ENCODE data around the gene TANGO6. TPM values are rescaled to one million over a fixed set of nuclear protein-coding genes. Genes with fewer than 3 reads are reported as not detected.

Gene TANGO6
- total RNA-seq, 3 donors from 2014 or later = 7.4 to 19.7 (median 8.2) TPM

DNA sequence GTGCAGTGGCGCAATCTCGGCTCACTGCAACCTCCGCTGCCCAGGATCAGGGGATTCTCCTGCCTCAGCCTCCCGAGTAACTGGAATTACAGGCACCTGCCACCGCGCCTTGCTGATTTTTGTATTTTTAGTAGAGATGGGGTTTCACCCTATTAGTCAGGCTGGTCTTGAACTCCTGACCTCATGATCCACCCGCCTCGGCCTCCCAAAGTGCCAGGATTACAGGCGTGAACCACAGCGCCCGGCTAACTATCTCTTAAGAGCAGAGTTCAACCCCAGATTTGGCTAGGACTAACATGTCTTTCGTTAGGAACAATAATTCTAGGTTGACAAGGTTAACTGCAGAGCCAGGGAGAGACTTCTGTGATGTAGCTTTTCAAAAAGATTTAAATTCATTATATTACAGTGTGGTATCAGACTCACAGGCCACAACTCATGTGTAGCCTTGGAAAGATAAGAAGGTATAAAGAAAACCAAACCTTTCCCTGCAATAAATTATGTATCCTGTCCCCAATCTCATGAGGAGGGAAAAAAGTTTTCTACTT lies 284.7 kb downstream of the TANGO6 start:
- peak in 1 of 3 donors; percentile 13 for DNase-seq
- no peaks in the 10 kb centered on the region for H3K36me3 ChIP-seq (ENCODE audit: low read depth)
- TF ChIP-seq, protein P1, sequence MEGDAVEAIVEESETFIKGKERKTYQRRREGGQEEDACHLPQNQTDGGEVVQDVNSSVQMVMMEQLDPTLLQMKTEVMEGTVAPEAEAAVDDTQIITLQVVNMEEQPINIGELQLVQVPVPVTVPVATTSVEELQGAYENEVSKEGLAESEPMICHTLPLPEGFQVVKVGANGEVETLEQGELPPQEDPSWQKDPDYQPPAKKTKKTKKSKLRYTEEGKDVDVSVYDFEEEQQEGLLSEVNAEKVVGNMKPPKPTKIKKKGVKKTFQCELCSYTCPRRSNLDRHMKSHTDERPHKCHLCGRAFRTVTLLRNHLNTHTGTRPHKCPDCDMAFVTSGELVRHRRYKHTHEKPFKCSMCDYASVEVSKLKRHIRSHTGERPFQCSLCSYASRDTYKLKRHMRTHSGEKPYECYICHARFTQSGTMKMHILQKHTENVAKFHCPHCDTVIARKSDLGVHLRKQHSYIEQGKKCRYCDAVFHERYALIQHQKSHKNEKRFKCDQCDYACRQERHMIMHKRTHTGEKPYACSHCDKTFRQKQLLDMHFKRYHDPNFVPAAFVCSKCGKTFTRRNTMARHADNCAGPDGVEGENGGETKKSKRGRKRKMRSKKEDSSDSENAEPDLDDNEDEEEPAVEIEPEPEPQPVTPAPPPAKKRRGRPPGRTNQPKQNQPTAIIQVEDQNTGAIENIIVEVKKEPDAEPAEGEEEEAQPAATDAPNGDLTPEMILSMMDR (IDR thresholded peaks at IDR 0.05) = no peak
- H3K4me1 ChIP-seq (ENCODE audit: low read depth) = peaks cover under 1% of the 10 kb centered on the region
- no peaks in the 10 kb centered on the region for H3K9me3 ChIP-seq
- ATAC-seq = no peak
- no peak overlapping the region for H3K4me3 ChIP-seq
- intact Hi-C loops (cut with DNase I, micrococcal nuclease) = loop anchor here in 1 of 2 donors (10.0 kb wide), 1 partner anchor 603 kb away; no protein-coding TSS in a partner anchor

GRCh38 chr16:69130461-69130860 lies 287.1 kb downstream of the TANGO6 start:
- Histone ChIP-seq H3K4me3 (no peak overlapping the region), H3K4me1 (ENCODE audit: low read depth) (peaks cover 15% of the 10 kb centered on the region), H3K36me3 (ENCODE audit: low read depth) (no peaks in the 10 kb centered on the region), H3K9me3 (no peaks in the 10 kb centered on the region)
- no peak for DNase-seq
- TF ChIP-seq, protein P1 (IDR thresholded peaks at IDR 0.05) = no peak
- intact Hi-C loops (cut with DNase I, micrococcal nuclease) = no loop called here
- ATAC-seq = no peak

DNA sequence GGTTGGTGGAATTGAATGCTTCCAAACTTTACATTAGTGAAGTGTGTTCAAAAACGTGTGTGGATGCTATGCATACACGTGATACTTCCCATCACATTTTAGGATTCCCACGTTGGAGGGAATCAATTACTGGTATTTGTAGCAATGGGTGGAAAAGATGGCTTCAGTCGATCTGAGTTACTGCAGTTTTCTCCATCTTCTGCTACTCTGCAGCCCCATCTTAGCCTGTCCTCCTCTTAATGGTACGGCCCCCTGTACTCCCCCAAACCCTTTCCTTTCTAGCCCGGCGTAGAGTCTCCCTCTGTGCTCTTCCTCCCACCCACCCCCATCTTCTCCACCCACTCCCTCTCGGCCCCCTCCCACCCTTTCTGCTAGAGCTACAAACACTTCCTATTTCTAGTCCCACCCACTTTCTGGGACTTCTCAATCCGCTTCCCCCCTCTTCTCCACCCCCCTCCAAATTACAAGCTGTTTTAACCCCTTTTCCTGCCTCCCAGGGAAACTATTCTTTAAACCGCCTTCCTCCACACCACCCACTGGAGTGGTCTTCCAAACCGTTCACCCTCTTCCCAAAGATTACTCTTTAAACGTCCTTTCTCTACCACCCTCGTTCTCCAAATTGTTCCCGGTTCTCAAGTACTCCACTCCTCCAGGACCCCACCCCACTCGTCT lies 288.0 kb downstream of the TANGO6 start:
- Histone ChIP-seq H3K4me1 (ENCODE audit: low read depth) (peaks cover 15% of the 10 kb centered on the region), H3K36me3 (ENCODE audit: low read depth) (no peaks in the 10 kb centered on the region), H3K4me3 (peak overlapping the region; percentile 72), H3K9me3 (no peaks in the 10 kb centered on the region)
- intact Hi-C loops (cut with DNase I, micrococcal nuclease) = no loop called here
- TF ChIP-seq, protein P1 (IDR thresholded peaks at IDR 0.05) = no peak
- peak; percentile 1 for ATAC-seq
- peak in 1 of 3 donors; percentile 15 for DNase-seq

DNA sequence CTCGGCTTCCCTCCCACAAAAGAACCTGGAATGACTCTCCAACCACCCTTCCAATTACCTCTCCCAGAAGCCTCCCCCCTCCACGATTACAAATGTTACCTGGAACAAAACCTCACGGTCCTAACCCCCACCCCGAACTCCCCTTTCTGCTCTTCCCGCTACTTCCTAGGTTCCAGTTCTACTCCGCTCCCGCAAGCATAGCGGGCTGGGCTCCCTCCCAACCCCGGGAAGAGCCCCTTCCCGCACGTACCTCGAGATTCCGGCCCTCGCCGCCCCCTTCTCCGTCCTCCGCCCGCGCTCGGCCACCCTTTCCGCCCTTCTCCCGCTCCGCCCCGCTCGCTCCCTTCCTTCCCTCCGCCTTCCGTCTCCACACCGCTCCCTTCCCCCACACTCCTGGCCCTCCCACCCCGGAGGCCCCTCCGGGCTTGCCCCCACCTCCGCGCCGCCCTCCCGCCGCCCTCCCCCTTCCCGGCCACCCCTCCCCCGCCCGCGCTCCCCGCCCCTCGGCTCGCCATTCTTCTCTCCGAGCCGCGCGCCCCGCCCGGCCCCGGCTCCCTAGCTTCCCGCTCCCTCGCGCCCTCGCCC lies 288.6 kb downstream of the TANGO6 start:
- no peaks in the 10 kb centered on the region for H3K36me3 ChIP-seq (ENCODE audit: low read depth)
- intact Hi-C loops (cut with DNase I, micrococcal nuclease) = no loop called here
- ATAC-seq (peak; percentile 81), DNase-seq (peak; percentile 75 to 87 (median 86))
- H3K4me1 ChIP-seq (ENCODE audit: low read depth) = peaks cover 15% of the 10 kb centered on the region
- peak overlapping the region; percentile 72 for H3K4me3 ChIP-seq
- no peaks in the 10 kb centered on the region for H3K9me3 ChIP-seq
- TF ChIP-seq, protein P1 (IDR thresholded peaks at IDR 0.05) = no peak

DNA sequence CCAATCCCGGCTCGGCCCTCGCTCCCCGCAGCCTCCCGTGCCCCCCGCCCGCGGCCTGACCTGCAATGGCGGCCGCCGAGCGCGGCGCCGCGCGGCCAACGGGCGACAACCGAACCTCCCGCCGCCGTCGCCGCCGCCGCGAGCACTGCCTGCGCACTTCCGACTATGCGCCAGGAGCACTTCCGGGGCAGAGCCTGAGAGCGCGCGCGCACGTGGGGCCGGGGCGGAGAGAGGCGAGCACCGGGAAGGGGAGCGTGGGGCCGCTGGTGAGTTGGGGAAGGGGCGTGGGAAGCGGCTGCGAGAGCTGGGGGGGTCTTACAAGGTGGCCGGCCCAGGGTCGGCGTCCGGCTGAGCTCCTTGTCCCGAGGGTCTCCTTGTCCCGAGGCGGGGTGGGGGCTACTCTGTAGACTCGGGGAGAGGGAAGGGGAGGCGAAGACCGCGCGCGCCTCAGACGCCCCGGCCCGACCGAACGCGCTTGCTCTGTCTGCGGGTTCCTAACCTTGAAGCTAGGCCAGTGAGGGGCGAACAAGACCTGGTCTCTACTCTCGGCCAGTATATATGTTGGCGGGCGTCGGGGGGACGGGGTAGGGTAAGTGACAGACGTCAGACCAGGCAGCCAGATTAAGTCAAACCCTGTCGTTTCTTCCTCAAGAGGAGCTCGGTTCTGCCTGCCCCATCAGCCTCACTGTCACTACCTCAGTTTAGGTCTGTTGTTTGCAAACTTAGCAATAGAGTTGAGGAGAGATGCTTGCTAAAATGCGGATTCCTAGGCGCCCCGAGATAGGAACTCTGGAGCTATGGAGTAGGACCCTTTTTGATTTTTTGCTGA lies 289.3 kb downstream of the TANGO6 start, which contains the start of the genes CHTF8 and UTP4:
CHTF8 (minus strand) TSS at position 165 of the 829 bp plus-strand sequence. CDS start 11,130 bp downstream, outside the sequence.
UTP4 (plus strand) TSS at position 226 of the 829 bp plus-strand sequence. CDS start 811 bp downstream, outside the sequence.
- Histone ChIP-seq H3K9me3 (no peaks in the 10 kb centered on the region), H3K4me3 (peak within 1 kb of the TSS; percentile 72), H3K4me1 (ENCODE audit: low read depth) (peaks cover 15% of the 10 kb centered on the region), H3K36me3 (ENCODE audit: low read depth) (no peaks in the 10 kb centered on the region)
- TF ChIP-seq, protein P1 (IDR thresholded peaks at IDR 0.05) = no peak
- intact Hi-C loops (cut with DNase I, micrococcal nuclease) = no loop called here
- DNase-seq (peak; percentile 89 to 93 (median 91)), ATAC-seq (peak; percentile 96)
